SK-N-MC (cell line): ENCODE measurements around the gene EPB41L4B.

ENCODE experiments used
- EZH2 ChIP-seq: fragments of 200-600 bp; sonication (generic); IDR thresholded peaks from one replicate; pipeline ENCODE4 v1.6.1; 2017; ENCODE audit warnings: antibody characterized with exemption
- POLR2AphosphoS5 ChIP-seq: IDR thresholded peaks from 2 replicates; pipeline ENCODE4 v1.6.1; 2012; ENCODE audit warnings: mild to moderate bottlenecking, low read depth, low read length, borderline replicate concordance

DNA sequence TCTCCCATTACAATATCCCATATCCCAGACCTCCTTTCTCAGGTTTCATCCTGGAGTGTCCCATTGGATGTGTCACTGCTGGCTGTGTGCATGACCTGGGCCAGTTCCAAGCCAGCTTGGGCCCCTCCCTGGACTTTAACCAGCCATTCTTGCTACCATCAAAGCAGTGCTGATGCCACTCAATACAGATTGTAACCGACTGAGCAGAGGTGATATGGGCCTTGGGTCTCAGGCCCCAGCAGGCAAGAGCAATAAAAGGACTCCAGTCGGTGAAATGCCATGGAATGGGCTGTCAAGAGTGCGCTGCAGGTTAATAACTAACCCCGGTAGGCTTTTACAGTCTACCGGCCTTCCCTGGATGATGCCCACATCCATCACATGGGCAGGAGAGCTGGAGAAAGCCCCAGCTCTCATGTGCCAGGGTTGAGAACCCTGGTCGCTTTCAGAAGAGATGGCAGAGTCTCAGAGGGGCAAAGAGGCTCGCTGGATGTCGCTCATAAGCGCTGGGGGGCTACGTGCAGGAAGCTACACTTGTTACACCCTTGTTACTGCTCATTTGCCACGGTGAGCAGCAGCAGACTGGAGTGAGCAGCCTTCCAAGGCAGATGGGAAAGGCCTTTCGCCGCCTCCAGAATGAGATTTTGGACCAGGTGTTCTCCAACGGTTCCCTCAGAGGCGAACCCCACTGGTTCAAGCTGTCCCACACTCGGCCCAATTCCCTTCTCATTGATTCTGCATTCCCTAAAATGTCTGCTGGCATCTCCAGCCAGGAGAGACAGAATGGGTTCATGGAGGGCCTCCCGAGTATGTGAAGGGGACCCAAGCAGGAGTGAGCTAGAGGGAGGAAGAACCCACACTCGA lies 13.2 kb downstream of the EPB41L4B start:
- no peak for TF ChIP-seq POLR2AphosphoS5
- TF ChIP-seq EZH2, result no peak
